Transverse colon (tissue), 4 donors: Measurements from ENCODE around the gene ABAT. TPM values are rescaled to one million over a fixed set of nuclear protein-coding genes. Genes with fewer than 3 reads are reported as not detected.
A peak's percentile ranks its signal among the peaks of the same experiment; 100 is the strongest.

Experiments used
- DNase-seq: peaks from one replicate; pipeline ENCODE4 v3.0.0-alpha.2; 2019
- H3K27ac ChIP-seq, 4 donors: fragments of 200-600 bp; sonication (generic); 2 replicates each; pipeline ENCODE4 v1.5.1; 2016 to 2018; ENCODE audit warnings: inconsistent platforms in 4 of 4
- H3K27me3 ChIP-seq: fragments of 200-600 bp; sonication (generic); 2 replicates; pipeline ENCODE4 v1.5.1; 2017; ENCODE audit warnings: inconsistent platforms
- H3K36me3 ChIP-seq, 4 donors: fragments of 200-600 bp; sonication (generic); 2 replicates each; pipeline ENCODE4 v1.5.1; 2017 to 2019; ENCODE audit warnings: inconsistent platforms in 4 of 4
- H3K4me1 ChIP-seq, 4 donors: fragments of 200-600 bp; sonication (generic); 2 replicates each; pipeline ENCODE4 v1.5.1; 2017 to 2020; ENCODE audit warnings: inconsistent platforms in 4 of 4
- H3K4me3 ChIP-seq, 4 donors: fragments of 200-600 bp; sonication (generic); 1 replicate in 1 of 4; 2 replicates in 3 of 4; pipeline versions ENCODE4 v1.5.1 to v1.6.1; 2017 to 2019; ENCODE audit warnings: inconsistent platforms in 4 of 4
- H3K9me3 ChIP-seq, 2 donors: fragments of 200-600 bp; sonication (generic); 2 replicates each; pipeline ENCODE4 v1.5.1; 2017 to 2019; ENCODE audit warnings: inconsistent platforms in 2 of 2
- EP300 ChIP-seq: sonication (generic); formaldehyde crosslinking; IDR thresholded peaks from one replicate; pipeline ENCODE4 v1.6.1; 2017; ENCODE audit warnings: antibody characterized with exemption, low read depth
- POLR2A ChIP-seq: fragments of 450-650 bp; IDR thresholded peaks from one replicate; pipeline ENCODE4 v1.6.1; 2016; ENCODE audit warnings: antibody characterized with exemption, mild to moderate bottlenecking, moderate library complexity
- POLR2AphosphoS5 ChIP-seq, 3 donors: sonication (generic); formaldehyde crosslinking; IDR thresholded peaks; one replicate each; pipeline ENCODE4 v1.6.1; 2016; ENCODE audit warnings: antibody characterized with exemption in 3 of 3
- WGBS, 2 donors: methylation state at CpG; one replicate each; pipeline ENCODE4 v1.1.5; 2018; ENCODE audit warnings: low coverage in 1 of 2; 5-methylcytosine and 5-hydroxymethylcytosine counted together
- in situ Hi-C, 4 donors: fragments of 200-750 bp; cut with MboI; loops; one replicate each; pipeline versions ENCODE4 v1.15.0 to v1.15.1; 2017; ENCODE audit warnings: low sequenced_read_pairs in 3 of 4, low pct_ligation_motif_present in 1 of 4, low pct_unique_long_range_greater_than_20kb in 1 of 4
- intact Hi-C: fragments of 100-400 bp; cut with DNase I; formaldehyde crosslinking; loops from one replicate; pipeline ENCODE4 v1.15.1; 2023; ENCODE audit warnings: low total_unique reads
- total RNA-seq, 4 donors: library from RNA; depleted of rRNA; stranded (reverse); fragments of >200 nt; gene quantifications; one replicate each; pipeline ENCODE4 v1.1.0, GENCODE V29; 2016
- TF ChIP-seq, protein P1 (sequence below), 5 experiments: fragments of 200-600 bp in 3 of 5; fragments of 450-650 bp in 2 of 5; sonication (generic) in 3 of 5; IDR thresholded peaks; 1 replicate in 2 of 5; 2 replicates in 3 of 5; pipeline ENCODE4 v1.5.1; 2016 to 2017; ENCODE audit warnings: antibody characterized with exemption in 5 of 5, inconsistent platforms in 3 of 5, mild to moderate bottlenecking in 2 of 5, moderate library complexity in 1 of 5

The ABAT gene
- total RNA-seq, 4 donors from 2014 or later, result 15.7 to 35.2 (median 21.7) TPM

GRCh38 chr16:8797364-8798173 is 123.2 kb downstream of the ABAT start, which contains the start of the genes PMM2 and TMEM186:
Gene PMM2 (plus strand): TSS chr16:8797839. CDS start chr16:8797883, 44 bp downstream.
Gene TMEM186 (minus strand): TSS chr16:8797639. CDS start chr16:8797614, 25 bp downstream.
- H3K27ac ChIP-seq, result peak within 1 kb of the TSS; percentile 86 to 92 (median 90)
- peaks cover 0 to 7% (median 4%) of the 10 kb centered on the region in 4 donors for H3K36me3 ChIP-seq
- in situ Hi-C loops (loop anchor here in 2 of 4 donors (10.0 to 25.0 kb wide), 2 partner anchors 123 to 235 kb away; partner anchors contain the start of gene ABAT (in 1 of the 2)), intact Hi-C loops (loop anchor here (5.0 kb wide), 1 partner anchor 75 kb away; no protein-coding TSS in a partner anchor)
- TF ChIP-seq, protein P1, sequence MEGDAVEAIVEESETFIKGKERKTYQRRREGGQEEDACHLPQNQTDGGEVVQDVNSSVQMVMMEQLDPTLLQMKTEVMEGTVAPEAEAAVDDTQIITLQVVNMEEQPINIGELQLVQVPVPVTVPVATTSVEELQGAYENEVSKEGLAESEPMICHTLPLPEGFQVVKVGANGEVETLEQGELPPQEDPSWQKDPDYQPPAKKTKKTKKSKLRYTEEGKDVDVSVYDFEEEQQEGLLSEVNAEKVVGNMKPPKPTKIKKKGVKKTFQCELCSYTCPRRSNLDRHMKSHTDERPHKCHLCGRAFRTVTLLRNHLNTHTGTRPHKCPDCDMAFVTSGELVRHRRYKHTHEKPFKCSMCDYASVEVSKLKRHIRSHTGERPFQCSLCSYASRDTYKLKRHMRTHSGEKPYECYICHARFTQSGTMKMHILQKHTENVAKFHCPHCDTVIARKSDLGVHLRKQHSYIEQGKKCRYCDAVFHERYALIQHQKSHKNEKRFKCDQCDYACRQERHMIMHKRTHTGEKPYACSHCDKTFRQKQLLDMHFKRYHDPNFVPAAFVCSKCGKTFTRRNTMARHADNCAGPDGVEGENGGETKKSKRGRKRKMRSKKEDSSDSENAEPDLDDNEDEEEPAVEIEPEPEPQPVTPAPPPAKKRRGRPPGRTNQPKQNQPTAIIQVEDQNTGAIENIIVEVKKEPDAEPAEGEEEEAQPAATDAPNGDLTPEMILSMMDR (IDR thresholded peaks at IDR 0.05), result peak in 2 of 5 experiments; percentile 14 to 16
- TF ChIP-seq POLR2AphosphoS5 (IDR thresholded peaks at IDR 0.05), result peak; percentile 84 to 95 (median 91)
- no peak for TF ChIP-seq EP300
- peak; percentile 72 for TF ChIP-seq POLR2A
- WGBS, 2 donors, result 1% methylated on average over 52 of the region's 61 CpGs; no CpG with 5 or more reads in 1 of the 2 donors
- H3K9me3 ChIP-seq, result no peaks in the 10 kb centered on the region
- peak; percentile 97 for DNase-seq
- H3K4me1 ChIP-seq, result peaks cover 21 to 47% (median 42%) of the 10 kb centered on the region in 4 donors
- peak within 1 kb of the TSS; percentile 72 to 91 (median 84) for H3K4me3 ChIP-seq
- H3K27me3 ChIP-seq, result no peaks in the 10 kb centered on the region

GRCh38 chr16:8798174-8798527 is 123.7 kb downstream of the ABAT start:
- Histone ChIP-seq H3K4me1 (peaks cover 21 to 47% (median 42%) of the 10 kb centered on the region in 4 donors), H3K4me3 (peak overlapping the region; percentile 72 to 91 (median 84)), H3K27ac (peak overlapping the region; percentile 86 to 92 (median 90)), H3K9me3 (no peaks in the 10 kb centered on the region), H3K27me3 (no peaks in the 10 kb centered on the region), H3K36me3 (peaks cover 0 to 13% (median 6%) of the 10 kb centered on the region in 4 donors)
- in situ Hi-C loops, result loop anchor here in 2 of 4 donors (10.0 to 25.0 kb wide), 2 partner anchors 123 to 236 kb away; partner anchors contain the start of gene ABAT (in 1 of the 2)
- 2 to 3% methylated on average over 4 to 6 of the region's 6 CpGs for WGBS, 2 donors
- DNase-seq, result no peak
- no peak for TF ChIP-seq EP300
- TF ChIP-seq, protein P1 (IDR thresholded peaks at IDR 0.05), result no peak
- TF ChIP-seq POLR2A, result no peak
- no peak for TF ChIP-seq POLR2AphosphoS5 (IDR thresholded peaks at IDR 0.05)
- intact Hi-C loops, result loop anchor here (5.0 kb wide), 1 partner anchor 74 kb away; no protein-coding TSS in a partner anchor

- H3K4me1 ChIP-seq, result peaks cover 21 to 47% (median 42%) of the 10 kb centered on the region in 4 donors
- no peak for TF ChIP-seq POLR2A
- TF ChIP-seq, protein P1 (IDR thresholded peaks at IDR 0.05), result no peak
- no peak for TF ChIP-seq POLR2AphosphoS5 (IDR thresholded peaks at IDR 0.05)
- no peak for TF ChIP-seq EP300
- peak overlapping the region; percentile 72 to 91 (median 84) for H3K4me3 ChIP-seq
- in situ Hi-C loops (loop anchor here in 2 of 4 donors (10.0 to 25.0 kb wide), 2 partner anchors 124 to 236 kb away; partner anchors contain the start of gene ABAT (in 1 of the 2)), intact Hi-C loops (loop anchor here (5.0 kb wide), 1 partner anchor 74 kb away; no protein-coding TSS in a partner anchor)
- WGBS, 2 donors, result 49% methylated on average over 7 of the region's 7 CpGs; no CpG with 5 or more reads in 1 of the 2 donors
- H3K27ac ChIP-seq, result peak overlapping the region; percentile 86 to 92 (median 90)
- peaks cover 0 to 18% (median 9%) of the 10 kb centered on the region in 4 donors for H3K36me3 ChIP-seq
- no peaks in the 10 kb centered on the region for H3K27me3 ChIP-seq
- H3K9me3 ChIP-seq, result no peaks in the 10 kb centered on the region
- no peak for DNase-seq
Observed at GRCh38 chr16:8798535-8799157, 124.2 kb downstream of the ABAT start.
